Measurements from ENCODE around the gene FRMPD1. TPM values are rescaled to one million over a fixed set of nuclear protein-coding genes. Genes with fewer than 3 reads are reported as not detected.

Gene FRMPD1
- total and polyA plus RNA-seq, 8 donors: 0.03 to 0.31 (median 0.18) TPM; not detected in 2

DNA sequence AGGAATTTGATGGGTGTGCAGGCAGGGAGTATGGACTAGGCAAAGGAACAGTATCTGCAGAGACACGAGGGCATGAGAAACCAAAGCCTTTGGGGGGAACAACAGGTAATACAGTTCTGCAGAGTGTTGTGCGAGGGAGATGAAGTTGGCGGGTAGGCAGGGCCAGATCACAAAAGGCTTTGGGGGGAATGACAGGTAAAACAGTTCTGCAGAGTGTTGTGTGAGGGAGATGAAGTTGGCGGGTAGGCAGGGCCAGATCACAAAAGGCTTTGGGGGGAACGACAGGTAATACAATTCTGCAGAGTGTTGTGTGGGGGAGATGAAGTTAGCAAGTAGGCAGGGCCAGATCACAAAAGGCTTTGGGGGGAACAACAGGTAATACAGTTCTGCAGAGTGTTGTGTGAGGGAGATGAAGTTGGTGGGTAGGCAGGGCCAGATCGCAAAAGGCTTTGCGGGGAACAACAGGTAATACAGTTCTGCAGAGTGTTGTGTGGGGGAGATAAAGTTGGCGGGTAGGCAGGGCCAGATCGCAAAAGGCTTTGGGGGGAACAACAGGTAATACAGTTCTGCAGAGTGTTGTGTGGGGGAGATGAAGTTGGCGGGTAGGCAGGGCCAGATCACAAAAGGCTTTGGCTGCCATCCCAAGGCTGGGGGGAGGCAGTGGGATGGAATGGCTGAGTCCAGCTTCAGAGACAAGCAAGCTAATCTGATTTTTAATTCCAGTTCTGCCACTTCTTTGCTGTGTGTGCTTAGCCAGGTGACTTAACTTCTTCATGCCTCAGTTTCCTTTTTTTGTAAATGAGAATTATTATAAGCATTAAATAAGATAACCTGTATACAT lies 33.0 kb downstream of the FRMPD1 start:
- DNase-seq (no peak), ATAC-seq (no peak)
- no peak overlapping the region for H3K4me3 ChIP-seq
- intact Hi-C loops (cut with DNase I): no loop called here
- H3K27me3 ChIP-seq: peaks cover 6 to 25% of the 10 kb centered on the region in 2 donors
- no peak overlapping the region for H3K27ac ChIP-seq
- H3K36me3 ChIP-seq: no peaks in the 10 kb centered on the region
- no peaks in the 10 kb centered on the region for H3K9me3 ChIP-seq
- no peak for TF ChIP-seq CTCF (IDR thresholded peaks at IDR 0.05)
- H3K4me1 ChIP-seq: no peaks in the 10 kb centered on the region

DNA sequence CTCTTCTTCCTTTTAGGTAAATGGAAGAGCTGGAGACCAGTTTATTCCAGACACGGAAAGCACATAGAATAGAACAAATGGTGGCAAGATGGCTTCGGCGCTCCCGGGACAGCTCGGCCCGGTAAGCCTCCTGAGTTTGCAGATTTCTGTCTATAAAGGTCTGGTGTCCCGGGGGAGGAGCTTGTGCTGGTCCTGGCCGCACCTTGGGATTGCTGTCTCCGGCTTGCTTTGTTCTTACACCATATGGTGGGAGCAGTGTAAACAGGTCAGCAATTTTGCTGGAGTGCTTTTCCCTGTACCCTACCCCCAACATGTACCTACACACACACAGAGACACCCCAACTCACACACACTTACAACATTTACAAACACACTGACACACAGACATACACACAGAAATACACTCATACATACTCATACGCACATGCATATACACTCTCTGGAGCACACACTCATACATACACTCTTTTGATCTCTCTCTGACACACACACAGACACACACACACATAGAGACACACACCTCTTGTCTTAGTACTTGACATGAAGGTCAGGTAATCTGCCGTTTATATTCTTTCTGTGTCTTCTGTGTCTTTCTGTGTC lies 42.0 kb downstream of the FRMPD1 start:
- Histone ChIP-seq H3K36me3 (no peaks in the 10 kb centered on the region), H3K4me1 (no peaks in the 10 kb centered on the region), H3K27me3 (peaks cover 3 to 44% of the 10 kb centered on the region in 2 donors), H3K4me3 (no peak overlapping the region), H3K9me3 (no peaks in the 10 kb centered on the region), H3K27ac (no peak overlapping the region)
- no peak for DNase-seq
- intact Hi-C loops (cut with DNase I): no loop called here
- no peak for TF ChIP-seq CTCF (IDR thresholded peaks at IDR 0.05)
- ATAC-seq: no peak

GRCh38 chr9:37693260-37693659 lies 42.5 kb downstream of the FRMPD1 start:
- H3K9me3 ChIP-seq: no peaks in the 10 kb centered on the region
- TF ChIP-seq CTCF (IDR thresholded peaks at IDR 0.05): no peak
- no peak for DNase-seq
- ATAC-seq: no peak
- H3K36me3 ChIP-seq: no peaks in the 10 kb centered on the region
- H3K27ac ChIP-seq: no peak overlapping the region
- H3K27me3 ChIP-seq: peaks cover 0 to 44% of the 10 kb centered on the region in 2 donors
- H3K4me3 ChIP-seq: no peak overlapping the region
- H3K4me1 ChIP-seq: no peaks in the 10 kb centered on the region
- intact Hi-C loops (cut with DNase I): no loop called here

DNA sequence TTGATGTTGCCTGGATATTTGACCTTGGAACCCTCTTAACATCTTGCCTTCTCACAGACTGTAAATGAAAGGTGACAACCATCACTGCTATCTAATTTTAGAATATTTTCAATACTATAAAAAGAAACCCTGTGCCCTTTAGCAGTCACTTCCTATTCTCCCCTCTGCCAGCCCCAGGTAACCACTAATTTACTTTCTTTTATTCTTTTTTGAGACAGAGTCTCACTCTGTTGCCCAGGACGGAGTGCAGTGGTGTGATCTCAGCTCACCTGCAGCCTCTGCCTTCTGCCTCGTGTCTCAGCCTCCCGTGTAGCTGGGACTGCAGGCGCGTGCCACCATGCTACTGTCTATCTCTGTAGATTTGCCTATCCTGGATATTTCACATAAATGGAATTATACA lies 43.6 kb downstream of the FRMPD1 start:
- H3K4me1 ChIP-seq: no peaks in the 10 kb centered on the region
- H3K27me3 ChIP-seq: peaks cover 0 to 44% of the 10 kb centered on the region in 2 donors
- no peaks in the 10 kb centered on the region for H3K9me3 ChIP-seq
- no peak for TF ChIP-seq CTCF (IDR thresholded peaks at IDR 0.05)
- intact Hi-C loops (cut with DNase I): no loop called here
- DNase-seq (no peak), ATAC-seq (no peak)
- H3K36me3 ChIP-seq: no peaks in the 10 kb centered on the region
- no peak overlapping the region for H3K4me3 ChIP-seq
- no peak overlapping the region for H3K27ac ChIP-seq

GRCh38 chr9:37696528-37696927 lies 45.8 kb downstream of the FRMPD1 start:
- H3K27ac ChIP-seq: no peak overlapping the region
- DNase-seq: no peak
- H3K4me3 ChIP-seq: no peak overlapping the region
- peaks cover 0 to 33% of the 10 kb centered on the region in 2 donors for H3K27me3 ChIP-seq
- H3K36me3 ChIP-seq: no peaks in the 10 kb centered on the region
- no peaks in the 10 kb centered on the region for H3K9me3 ChIP-seq
- TF ChIP-seq CTCF (IDR thresholded peaks at IDR 0.05): no peak
- no peak for ATAC-seq
- intact Hi-C loops (cut with DNase I): no loop called here
- no peaks in the 10 kb centered on the region for H3K4me1 ChIP-seq
